HK-2 (cell line): ENCODE data around the gene LIG1.
"Not testable (repeated sequence)": the region's sequence is repeated elsewhere in the genome, so short reads cannot be mapped to it uniquely, and the experiment has no call there.

Experiments
- DNase-seq: peaks from one replicate; pipeline ENCODE4 v3.0.0-alpha.2; 2018; ENCODE audit not compliant: unreplicated experiment

Gene LIG1

DNA sequence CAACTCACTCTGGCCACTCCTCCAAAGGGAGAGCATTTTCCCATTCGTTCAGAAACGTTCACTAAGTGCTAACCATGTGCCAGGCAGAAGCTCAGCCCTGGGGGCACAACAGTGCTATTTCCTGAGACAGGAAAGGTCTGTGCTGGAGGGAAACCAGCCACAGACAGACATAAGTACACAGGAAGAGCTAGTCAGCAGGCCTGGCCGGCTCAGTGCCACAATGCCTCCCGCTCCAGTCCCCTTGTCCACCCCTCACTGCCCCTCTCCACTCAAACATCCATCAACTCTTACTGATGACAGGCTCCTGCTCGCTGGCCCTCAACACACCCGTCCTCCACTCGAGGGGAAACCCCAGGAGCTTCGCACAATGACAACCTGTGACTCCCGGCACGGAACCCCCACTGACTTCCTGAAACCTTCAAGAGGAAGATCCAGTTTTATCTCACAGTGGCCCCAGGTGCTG lies 48.2 kb downstream of the LIG1 start:
- peak; percentile 68 for DNase-seq

DNA sequence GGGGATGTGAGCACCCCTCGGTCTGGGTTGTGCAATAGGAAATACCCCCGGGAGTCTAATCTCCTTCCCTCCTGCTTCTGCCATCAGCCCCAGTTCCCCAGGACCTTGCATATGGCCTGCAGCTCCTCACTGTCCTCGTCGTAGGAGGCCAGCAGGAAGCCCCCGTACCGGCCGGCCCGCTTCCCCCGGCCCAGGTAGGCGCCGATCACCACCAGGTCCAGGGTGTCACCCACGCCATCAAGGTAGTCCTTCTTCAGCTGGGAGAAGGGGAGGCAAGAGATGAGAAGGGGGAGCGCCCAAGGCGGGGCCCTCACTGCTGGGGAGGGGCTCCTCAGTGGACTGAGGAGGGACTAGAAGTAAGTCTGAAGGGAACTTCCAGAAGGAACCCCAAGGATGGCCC lies 49.1 kb downstream of the LIG1 start:
- DNase-seq = no peak

DNA sequence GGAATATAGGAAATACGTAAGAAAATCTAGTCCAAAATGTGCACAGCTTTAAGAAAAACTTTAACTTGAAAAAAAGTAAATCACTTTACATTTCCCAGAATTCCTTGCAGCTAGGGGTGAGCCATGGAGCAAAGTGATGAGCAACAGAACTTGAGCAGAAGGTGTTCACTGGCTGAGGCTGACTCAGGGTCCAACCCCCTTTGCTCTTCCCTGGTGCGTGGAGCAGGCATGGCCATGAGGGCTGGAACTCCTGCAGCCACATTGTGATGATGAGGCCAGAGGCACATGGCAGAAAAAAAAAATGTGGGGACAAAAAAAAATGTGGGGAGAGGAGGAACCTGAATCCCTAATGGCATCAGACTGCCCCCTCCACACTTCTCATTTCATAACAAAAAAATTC lies 49.6 kb downstream of the LIG1 start:
- no peak for DNase-seq

DNA sequence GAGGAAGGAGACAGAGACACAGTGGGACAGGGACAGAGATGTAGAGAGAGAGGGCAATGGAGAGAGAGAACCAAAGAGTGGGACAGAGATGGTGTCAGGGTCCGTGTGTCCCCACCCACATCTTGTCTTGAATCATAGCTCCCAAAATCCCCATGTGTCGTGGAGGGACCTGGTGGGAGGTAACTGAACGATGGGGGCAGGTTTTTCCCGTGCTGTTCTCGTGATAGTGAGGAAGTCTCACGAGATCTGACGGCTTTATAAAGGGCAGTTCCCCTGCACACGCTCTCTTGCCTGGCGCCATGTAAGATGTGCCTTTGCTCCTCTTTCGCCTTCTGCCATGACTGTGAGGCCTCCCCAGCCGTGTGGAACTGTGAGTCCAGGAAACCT lies 52.0 kb downstream of the LIG1 start:
- no peak for DNase-seq

DNA sequence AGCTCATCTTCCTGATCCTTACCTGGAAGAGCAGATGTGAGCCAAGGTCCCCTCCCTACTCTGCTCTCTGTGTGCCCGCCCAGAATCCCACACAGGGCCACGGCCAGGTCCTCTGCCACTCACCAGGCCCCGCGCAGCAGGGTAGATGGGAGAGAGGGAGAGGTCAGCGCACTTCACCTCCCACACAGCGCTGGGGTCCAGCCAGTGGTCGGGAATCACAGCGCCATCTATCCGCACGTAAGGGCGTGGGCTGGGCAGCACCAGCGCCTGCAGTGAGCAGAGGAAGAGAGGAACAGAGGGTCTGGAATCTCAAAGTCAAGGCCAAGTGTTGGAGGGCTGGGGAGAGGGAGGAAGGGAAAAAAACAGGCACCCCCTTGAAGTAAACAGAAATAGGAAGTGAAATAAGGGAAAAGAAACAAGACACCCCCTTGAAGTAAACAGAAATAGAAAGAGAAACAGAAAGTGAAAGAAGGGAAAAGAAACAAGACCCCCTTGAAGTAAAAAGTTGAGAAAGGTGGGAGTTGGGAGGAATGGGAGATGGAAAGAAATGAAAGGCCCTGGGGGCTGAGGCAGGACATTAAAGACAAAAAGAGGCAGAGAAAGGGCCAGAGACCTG lies 52.5 kb downstream of the LIG1 start:
- no peak for DNase-seq

DNA sequence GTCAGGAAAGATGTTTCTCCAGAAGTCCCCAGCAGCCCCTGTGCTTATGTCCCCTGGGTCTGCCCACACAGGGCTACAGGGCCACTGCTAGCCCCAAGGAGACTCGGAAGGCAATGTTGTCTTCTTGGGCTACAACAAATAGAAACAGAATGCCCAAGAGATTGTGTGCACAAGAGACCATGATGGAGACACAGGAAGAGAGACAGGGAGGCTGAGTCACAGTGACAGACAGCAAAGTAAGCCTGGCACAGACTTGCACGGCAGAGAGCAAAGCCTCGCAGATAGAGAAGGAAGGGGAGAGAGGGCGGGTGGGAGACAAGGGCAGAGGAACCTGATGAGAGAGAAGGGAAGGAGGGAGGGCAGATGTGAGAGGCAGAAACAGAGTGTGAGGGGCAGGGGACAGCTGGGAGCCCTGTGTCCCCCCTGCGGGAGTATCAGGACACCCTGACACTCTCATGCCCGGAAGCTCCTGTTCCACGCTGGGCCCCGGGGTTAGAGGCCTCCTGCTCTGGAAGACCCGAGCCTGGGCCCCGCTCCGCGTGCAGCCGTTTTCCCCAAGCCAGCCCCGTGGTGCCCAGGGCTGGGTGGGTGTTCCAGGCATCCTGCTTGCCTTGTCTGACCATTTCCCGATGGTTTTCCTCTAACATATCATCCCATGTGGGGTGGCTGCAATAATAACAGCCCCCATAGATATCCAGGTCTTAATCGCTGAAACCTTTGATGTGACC lies 56.8 kb downstream of the LIG1 start:
- no peak for DNase-seq

DNA sequence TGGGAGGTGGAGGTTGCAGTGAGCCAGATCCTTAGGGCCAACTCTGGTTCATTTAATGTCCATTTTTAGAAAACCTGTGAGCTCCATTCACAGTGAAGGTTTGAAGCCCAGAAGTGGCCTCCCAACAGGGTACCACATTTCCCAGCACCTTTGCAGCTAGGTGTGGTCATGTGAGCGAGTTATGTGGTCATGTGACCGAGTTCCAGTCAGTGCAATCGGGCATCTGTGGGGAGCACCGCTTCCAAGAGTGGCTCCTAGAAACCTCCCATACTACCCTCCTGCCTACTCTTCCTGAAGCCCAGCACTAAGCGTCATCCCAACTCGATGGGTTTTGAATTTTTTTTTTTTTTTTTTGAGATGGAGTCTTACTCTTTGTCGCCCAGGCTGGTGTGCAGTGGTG lies 58.9 kb downstream of the LIG1 start:
- no peak for DNase-seq

DNA sequence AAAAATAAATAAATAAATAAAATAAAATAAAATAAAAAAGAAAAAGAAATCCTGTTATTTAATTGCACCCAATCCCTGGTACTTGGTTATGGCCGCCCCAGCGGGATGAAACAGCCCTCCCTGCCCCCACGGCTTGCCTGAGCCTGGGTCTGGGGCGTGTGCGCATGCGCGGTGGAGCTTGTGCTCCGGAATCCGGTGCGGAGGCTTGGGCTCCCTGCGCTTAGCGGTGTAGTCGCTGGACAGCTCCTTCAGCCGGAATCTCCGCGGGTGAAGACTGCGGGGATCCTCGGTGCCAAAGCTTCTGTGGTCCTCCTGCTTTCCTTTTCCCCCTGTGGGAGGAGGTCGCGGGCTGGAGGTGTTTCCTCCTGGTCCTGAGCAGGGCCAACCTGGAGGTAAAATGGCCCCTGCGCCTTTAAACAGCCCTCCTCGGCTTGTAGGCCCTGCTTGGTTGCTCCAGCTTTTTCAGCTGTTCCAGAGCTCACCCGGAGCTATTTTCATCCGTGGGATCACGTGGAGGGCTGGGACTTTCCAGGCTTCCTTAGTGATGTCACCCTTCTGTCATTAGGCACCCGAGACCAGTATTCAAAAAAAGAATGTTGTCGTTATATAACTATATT lies 59.7 kb downstream of the LIG1 start, which contains the start of gene PLA2G4C:
Gene PLA2G4C, minus strand, starts transcription at position 468 of the 617 bp plus-strand sequence. CDS start 4,288 bp downstream, outside the sequence.
- DNase-seq = peak; percentile 92

DNA sequence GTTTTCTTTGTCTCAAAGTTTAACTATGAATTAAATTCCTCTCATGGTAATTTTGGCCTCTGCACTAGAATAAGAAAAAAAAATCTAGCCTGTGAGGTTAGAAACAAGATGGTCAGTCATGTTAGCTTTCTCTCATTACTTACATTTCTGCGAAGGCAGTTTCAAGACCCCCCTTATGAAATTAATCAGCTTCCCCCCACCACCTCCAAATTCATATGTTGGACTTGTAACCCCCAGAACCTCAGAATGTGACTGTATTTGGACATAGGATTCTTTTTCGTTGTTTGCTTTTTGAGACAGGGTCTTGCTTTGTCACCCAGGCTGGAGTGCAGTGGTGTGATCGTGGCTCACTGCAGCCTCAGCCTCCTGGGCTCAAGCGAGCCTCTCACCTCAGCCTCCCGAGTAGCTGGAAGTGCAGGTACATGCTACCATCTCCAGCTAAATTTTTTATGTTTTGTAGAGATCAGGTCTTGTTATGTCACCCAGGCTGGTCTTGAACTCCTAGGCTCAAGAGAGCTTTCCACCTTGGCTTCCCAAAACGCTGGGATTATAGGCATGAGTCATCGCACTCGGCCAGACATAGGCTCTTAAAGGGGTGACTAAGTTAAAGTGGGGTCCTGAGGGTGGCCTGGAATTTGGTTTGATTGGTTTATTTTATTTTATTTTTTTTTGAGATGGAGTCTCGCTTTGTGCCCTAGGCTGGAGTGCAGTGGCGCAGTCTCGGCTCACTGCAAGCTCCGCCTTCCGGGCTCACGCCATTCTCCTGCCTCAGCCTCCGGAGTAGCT lies 61.0 kb downstream of the LIG1 start:
- DNase-seq = no peak

DNA sequence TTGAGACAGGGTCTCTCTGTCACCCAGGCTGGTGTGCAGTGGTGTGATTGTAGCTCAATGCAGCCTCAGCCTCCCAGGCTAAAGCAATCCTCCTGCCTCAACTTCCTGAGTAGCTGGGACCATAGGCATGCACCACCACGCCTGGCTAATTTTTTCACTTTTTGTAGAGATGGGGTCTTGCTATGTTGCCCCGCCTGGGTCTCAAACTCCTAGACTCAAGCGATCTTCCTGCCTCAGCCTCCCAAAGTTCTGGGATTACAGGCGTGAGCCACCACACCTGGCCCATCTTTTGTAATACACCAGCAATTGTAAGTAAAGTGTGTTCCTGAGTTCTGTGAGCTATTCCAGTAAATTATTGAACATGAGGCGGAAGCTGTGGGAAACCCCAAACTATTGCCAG lies 66.2 kb downstream of the LIG1 start:
- no peak for DNase-seq

DNA sequence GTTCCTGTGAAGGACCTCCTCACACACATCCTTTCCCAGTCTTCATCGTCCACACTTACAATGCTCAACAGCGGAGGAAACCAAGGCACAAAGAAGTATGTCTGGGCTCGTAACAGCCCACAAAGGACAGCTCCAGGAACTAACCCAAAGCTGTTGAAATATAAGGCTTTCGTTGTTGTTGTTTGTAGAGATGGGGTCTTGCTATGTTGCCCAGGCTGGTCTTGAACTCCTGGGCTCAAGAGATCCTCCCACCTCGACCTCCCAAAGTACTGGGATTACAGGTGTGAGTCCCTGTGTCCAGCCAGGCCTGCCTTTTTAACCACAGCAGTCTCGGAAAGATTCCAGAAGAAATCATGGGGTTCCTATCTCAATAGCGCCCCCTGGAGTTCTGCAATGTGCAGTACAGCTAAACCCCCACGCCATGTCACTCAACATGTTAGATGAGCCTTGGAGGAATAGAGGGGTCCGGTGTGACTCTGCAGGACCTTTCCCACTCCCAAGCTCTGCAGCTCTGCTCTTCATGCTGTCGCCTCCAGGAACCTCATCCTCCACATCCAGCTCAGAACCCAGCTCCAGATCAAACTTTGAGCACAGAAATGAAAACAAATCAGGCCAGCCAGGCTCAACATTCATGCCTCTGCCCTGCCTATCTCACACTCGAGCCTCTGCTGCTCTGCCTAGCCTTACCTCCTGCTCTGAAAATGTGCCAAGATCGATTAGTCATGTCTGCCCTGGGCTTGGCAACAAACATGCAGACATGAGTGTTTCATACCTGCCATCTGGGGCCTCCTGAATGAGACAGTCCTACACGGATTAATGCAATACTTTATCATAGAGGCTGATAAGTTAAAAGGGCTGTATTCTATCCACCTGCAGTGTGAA lies 67.0 kb downstream of the LIG1 start:
- no peak for DNase-seq

DNA sequence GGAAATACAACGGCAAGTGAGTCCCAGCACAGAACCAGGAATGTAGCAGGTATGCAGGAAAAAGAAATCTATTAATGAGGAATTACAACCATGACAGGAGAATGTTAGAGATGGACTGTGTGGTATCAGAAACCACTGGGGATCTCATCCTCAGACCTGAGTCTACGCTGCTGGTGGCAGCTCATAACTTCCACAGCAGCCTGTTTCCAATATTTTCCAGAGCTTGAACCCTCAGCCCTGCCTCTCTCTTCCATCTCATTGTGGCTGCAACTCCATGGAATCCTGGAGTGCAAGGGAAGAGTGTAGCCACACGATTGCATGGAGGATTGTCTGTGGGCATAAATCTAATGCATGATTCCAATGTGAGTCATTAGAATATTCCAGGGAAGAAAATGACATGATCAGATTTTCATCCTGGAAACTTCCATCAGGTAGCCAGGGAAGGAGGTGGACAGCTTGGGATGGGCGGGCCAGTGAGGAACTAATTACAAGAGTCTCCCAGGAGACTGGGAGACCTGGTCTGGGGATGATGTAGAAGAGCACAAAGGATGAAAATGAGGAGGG lies 74.5 kb downstream of the LIG1 start:
- DNase-seq = no peak

DNA sequence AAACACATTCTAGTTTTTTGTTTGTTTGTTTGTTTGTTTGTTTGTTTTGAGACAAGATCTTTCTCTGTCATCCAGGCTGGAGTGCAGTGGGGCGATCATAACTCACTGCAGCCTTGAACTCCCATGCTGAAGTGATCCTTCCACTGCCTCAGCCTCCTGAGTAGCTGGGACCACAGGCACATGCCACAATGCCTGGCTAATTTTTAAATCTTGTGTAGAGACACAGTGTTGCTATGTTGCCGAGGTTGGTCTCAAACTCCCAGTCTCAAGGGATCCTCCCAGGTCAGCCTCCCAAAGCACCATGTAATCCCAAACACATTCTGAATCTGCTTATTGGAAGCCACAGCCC lies 75.3 kb downstream of the LIG1 start:
- DNase-seq = no peak

DNA sequence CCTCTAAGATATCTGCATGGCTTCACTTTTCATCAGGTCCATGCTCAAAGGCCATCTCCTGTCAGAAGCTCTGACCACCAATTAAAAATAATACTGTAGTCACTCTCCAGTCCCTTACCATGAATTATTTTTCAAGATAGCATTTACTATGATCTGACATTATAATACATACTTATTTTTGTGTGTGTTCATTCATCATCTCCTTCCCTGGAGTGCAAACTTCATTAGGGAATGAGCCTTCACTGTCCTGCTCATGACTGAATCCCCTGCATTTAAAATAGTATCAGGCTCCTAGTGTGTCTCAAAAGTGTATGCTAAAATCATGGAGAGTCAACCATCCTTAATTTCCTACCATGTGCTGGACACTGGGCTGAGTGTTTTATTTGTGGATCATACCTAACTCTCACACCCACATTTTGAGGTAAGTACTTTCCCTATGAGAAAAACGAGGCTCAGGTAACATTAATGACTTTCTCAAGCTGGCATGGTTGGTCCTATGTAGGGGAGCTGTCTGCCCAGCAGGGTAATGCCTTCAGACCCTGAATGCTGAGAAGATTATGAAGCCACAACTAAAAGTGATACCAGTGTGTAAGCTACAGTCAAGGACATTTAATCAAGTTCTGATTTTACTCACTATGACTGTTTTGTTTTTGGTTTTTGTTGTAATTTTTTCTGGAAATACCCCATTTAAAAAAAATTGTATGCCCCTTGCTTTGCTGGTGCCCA lies 75.9 kb downstream of the LIG1 start:
- no peak for DNase-seq

DNA sequence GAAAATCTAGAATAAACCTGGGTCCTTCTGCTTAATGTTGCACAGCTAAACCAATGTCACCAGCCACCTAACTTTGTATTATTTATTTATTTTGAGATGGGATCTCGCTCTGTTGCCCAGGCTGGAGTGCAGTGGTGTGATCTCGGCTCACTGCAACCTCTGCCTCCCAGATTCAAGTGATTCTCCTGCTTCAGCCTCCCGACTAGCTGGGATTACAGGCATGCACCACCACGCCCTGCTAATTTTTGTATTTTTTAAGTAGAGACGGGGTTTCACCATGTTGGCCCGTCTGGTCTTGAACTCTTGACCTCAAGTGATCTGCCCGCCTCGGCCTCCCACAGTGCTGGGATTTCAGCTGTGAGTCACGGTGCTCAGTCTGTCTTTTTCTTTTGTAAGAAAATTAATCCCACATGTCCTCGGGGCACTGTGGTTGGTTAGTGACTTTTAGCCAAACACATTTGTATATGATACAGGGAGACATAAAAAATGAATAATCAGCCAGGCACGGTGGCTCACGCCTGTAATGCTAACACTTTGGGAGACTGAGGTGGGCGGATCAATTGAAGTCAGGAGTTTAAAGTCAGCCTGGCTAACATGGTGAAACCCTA lies 78.9 kb downstream of the LIG1 start:
- not testable (repeated sequence) for DNase-seq

DNA sequence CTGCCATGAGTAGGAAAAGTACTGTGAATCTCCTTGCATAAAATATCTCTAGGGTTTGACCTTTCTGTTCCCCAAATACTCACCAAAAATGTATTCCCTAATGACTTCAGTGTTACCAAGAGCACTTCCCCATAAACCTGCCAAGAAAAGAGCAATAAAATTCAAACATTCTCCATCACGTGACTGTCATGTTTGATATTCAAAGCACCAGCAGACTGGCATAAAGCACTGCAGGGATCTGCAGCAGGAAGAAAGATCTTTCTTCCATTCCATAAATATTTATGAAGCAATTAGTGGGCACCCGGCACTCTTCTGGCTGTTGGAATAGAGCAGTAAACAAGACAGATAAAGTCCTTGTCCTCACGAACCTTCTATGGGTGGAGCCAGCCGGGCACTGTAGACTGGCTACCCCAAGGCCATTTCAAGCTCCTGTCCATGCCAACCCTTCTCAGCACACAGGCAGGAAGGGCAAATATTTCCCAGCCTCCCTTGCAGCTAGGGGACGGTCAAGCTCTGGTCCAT lies 79.8 kb downstream of the LIG1 start:
- DNase-seq = no peak

DNA sequence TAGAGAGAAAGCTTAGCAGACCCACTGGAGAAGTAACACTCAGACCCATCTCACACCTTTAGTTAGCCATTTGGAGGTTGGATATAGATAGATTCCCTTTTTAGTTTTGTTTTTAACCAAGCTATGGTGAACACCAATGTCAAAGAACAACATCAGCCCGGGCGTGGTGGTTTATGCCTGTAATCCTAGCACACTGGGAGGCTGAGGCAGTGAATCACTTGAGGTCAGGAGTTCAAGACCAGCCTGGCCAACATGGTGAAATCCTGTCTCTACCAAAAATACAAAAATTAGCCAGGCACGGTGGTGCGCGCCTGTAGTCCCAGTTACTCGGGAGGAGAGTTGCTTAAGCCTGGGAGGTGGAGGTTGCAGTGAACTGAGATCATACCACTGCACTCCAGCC lies 81.2 kb downstream of the LIG1 start:
- not testable (repeated sequence) for DNase-seq

DNA sequence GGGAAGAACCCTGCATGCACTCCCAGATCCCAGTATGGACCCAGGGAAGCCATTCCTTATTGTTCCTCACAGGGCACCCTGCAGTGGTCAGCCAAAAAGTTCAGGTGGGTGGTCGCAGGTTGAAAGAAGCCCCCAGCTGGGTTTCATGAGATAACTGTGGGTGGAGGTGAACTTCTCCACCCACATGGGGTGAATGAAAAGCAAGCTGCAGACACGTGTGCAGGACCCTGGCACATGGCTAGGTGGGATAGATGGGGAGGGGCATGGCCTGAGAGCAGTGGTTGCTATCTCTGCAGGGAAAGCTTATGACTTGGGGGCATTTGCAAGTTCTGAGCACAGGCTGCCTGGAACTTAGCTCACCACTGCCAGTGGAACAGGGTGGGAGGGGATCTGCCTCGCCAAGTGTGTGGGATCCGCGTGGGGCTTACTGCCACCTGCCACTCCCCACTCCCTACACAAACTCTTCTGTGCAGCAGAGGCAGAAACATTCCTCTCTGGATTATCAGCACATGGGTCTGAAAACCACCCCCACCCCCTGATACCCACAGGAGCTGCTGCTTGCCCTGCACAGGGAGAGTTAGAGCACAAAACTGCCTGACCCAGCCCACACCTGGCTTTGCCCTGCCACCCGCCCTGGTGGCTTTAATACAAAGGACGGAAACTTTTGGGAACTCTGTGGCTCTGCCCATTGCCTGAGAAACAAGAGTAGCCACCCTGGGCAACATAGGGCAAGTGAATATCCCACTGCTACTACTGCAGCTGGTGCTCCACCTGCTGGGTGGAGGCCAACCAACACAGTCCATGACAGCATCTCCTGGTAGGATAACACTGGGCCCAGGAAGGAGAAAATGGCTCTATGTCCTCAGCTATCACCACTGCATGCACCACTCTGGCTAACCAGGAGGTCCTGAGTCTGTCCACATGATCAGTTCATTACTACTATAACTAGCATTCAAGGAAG lies 84.0 kb downstream of the LIG1 start:
- no peak for DNase-seq

DNA sequence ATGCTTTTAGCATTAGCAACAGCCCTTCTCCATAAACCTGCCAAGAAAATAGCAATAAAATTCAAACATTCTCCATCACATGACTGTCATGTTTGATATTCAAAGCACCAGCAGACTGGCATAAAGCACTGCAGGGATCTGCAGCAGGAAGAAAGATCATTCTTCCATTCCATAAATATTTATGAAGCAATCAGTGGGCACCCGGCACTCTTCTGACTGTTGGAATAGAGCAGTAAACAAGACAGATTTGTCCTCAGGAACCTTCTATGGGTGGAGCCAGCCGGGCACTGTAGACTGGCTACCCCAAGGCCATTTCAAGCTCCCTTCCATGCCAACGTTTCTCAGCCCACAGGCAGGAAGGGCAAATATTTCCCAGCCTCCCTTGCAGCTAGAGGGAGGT lies 85.1 kb downstream of the LIG1 start:
- no peak for DNase-seq
